ENCODE data around the gene LEF1. TPM values are rescaled to one million over a fixed set of nuclear protein-coding genes. Genes with fewer than 3 reads are reported as not detected.
A peak's percentile ranks its signal among the peaks of the same experiment; 100 is the strongest.

The LEF1 gene
- total and polyA plus RNA-seq, 4 experiments from 2014 or later = 307 to 399 (median 372) TPM

GRCh38 chr4:108070775-108071174 lies 98.0 kb downstream of the LEF1 start:
- intact Hi-C loops (cut with micrococcal nuclease) = loop anchor here (2.0 to 5.0 kb wide), 3 partner anchors 18 to 42 kb away; no protein-coding TSS in a partner anchor
- peaks cover 40 to 79% (median 61%) of the 10 kb centered on the region in 4 donors for H3K4me1 Mint-ChIP-seq
- peak overlapping the region in 5 of 7 donors; percentile 64 to 94 (median 82) for H3K27ac Mint-ChIP-seq
- no peaks in the 10 kb centered on the region for H3K9me3 Mint-ChIP-seq
- peak overlapping the region in 6 of 8 donors; percentile 10 to 68 (median 50) for H3K4me3 Mint-ChIP-seq
- H3K4me3 ChIP-seq (ENCODE audit: low read length in 2 of 2) = no peak overlapping the region
- H3K36me3 Mint-ChIP-seq = peaks cover 47 to 74% of the 10 kb centered on the region in 2 donors
- no peaks in the 10 kb centered on the region for H3K27me3 Mint-ChIP-seq
- peaks cover 62% of the 10 kb centered on the region for H3K4me1 ChIP-seq (ENCODE audit: insufficient read depth, low read length)
- no peaks in the 10 kb centered on the region for H3K9me3 ChIP-seq (ENCODE audit: control insufficient read depth in 1 of 2, low read length in 2 of 2)
- H3K27ac ChIP-seq (ENCODE audit: low read depth, low read length) = peak overlapping the region; percentile 53
- no peaks in the 10 kb centered on the region for H3K27me3 ChIP-seq (ENCODE audit: insufficient read depth, low read length)
- ChIA-PET POLR2A (ENCODE audit: partially characterized antibody) (no interaction called here), CTCF (ENCODE audit: partially characterized antibody) (interaction anchor here (0.6 to 3.2 kb wide), 3 partner anchors 10 to 114 kb away, joined by 3 to 9 read pairs (median 3); no protein-coding TSS in a partner anchor)
- DNase-seq = no peak
- H3K36me3 ChIP-seq (ENCODE audit: insufficient read depth, low read length) = peaks cover 28% of the 10 kb centered on the region

- no peak for DNase-seq
- Histone ChIP-seq H3K27ac (ENCODE audit: low read depth, low read length) (no peak overlapping the region), H3K4me1 (ENCODE audit: insufficient read depth, low read length) (peaks cover 52% of the 10 kb centered on the region), H3K27me3 (ENCODE audit: insufficient read depth, low read length) (no peaks in the 10 kb centered on the region), H3K36me3 (ENCODE audit: insufficient read depth, low read length) (peaks cover 24% of the 10 kb centered on the region), H3K4me3 (ENCODE audit: low read length in 2 of 2) (no peak overlapping the region), H3K9me3 (ENCODE audit: control insufficient read depth in 1 of 2, low read length in 2 of 2) (no peaks in the 10 kb centered on the region)
- H3K9me3 Mint-ChIP-seq = no peaks in the 10 kb centered on the region
- no peaks in the 10 kb centered on the region for H3K27me3 Mint-ChIP-seq
- no peak overlapping the region for H3K4me3 Mint-ChIP-seq
- ChIA-PET POLR2A (ENCODE audit: partially characterized antibody) (interaction anchor here (1.3 to 1.7 kb wide), 2 partner anchors 11 to 98 kb away, joined by 3 to 4 read pairs; no protein-coding TSS in a partner anchor), CTCF (ENCODE audit: partially characterized antibody) (interaction anchor here (0.7 to 2.1 kb wide), 6 partner anchors 8 to 514 kb away, joined by 3 to 9 read pairs (median 4); no protein-coding TSS in a partner anchor)
- intact Hi-C loops (cut with micrococcal nuclease) = no loop called here
- peaks cover 39 to 69% (median 52%) of the 10 kb centered on the region in 4 donors for H3K4me1 Mint-ChIP-seq
- H3K27ac Mint-ChIP-seq = peak overlapping the region in 1 of 7 donors; percentile 52
- H3K36me3 Mint-ChIP-seq = peaks cover 35 to 70% of the 10 kb centered on the region in 2 donors
These were observed 100.3 kb downstream of the LEF1 start for GRCh38 chr4:108068442-108068841.

GRCh38 chr4:108060686-108061321 lies 107.9 kb downstream of the LEF1 start:
- Histone ChIP-seq H3K27me3 (ENCODE audit: insufficient read depth, low read length) (no peaks in the 10 kb centered on the region), H3K4me3 (ENCODE audit: low read length in 2 of 2) (no peak overlapping the region), H3K4me1 (ENCODE audit: insufficient read depth, low read length) (peaks cover 33% of the 10 kb centered on the region), H3K27ac (ENCODE audit: low read depth, low read length) (no peak overlapping the region), H3K9me3 (ENCODE audit: control insufficient read depth in 1 of 2, low read length in 2 of 2) (no peaks in the 10 kb centered on the region), H3K36me3 (ENCODE audit: insufficient read depth, low read length) (peaks cover 55% of the 10 kb centered on the region)
- no peak for DNase-seq
- ChIA-PET CTCF (ENCODE audit: partially characterized antibody) (interaction anchor here (1.1 to 5.3 kb wide), 7 partner anchors 7 to 512 kb away, joined by 3 to 36 read pairs (median 4); no protein-coding TSS in a partner anchor), POLR2A (ENCODE audit: partially characterized antibody) (interaction anchor here (1.0 to 1.6 kb wide), 3 partner anchors 12 to 467 kb away, joined by 3 to 4 read pairs (median 3); no protein-coding TSS in a partner anchor)
- Mint-ChIP-seq H3K4me3 (no peak overlapping the region), H3K27me3 (no peaks in the 10 kb centered on the region), H3K4me1 (peaks cover 24 to 52% (median 42%) of the 10 kb centered on the region in 4 donors), H3K36me3 (peaks cover 28 to 69% of the 10 kb centered on the region in 2 donors), H3K27ac (peak overlapping the region in 6 of 7 donors; percentile 53 to 74 (median 66)), H3K9me3 (no peaks in the 10 kb centered on the region)
- intact Hi-C loops (cut with micrococcal nuclease) = loop anchor here (1.0 kb wide), 1 partner anchor 511 kb away; no protein-coding TSS in a partner anchor

- H3K27ac ChIP-seq (ENCODE audit: low read depth, low read length) = no peak overlapping the region
- POLR2A ChIA-PET (ENCODE audit: partially characterized antibody) = interaction anchor here (1.1 to 1.6 kb wide), 3 partner anchors 12 to 111 kb away, joined by 3 to 4 read pairs (median 3); no protein-coding TSS in a partner anchor
These were observed 108.6 kb downstream of the LEF1 start for GRCh38 chr4:108060164-108060563.

GRCh38 chr4:108058685-108059440 lies 109.9 kb downstream of the LEF1 start:
- H3K9me3 Mint-ChIP-seq = no peaks in the 10 kb centered on the region
- CTCF ChIA-PET (ENCODE audit: partially characterized antibody) = interaction anchor here (0.8 to 5.3 kb wide), 8 partner anchors 9 to 514 kb away, joined by 3 to 36 read pairs (median 3); partner anchors contain the start of gene LEF1
- POLR2A ChIA-PET (ENCODE audit: partially characterized antibody) = interaction anchor here (0.5 to 1.6 kb wide), 5 partner anchors 11 to 514 kb away, joined by 3 to 5 read pairs (median 3); no protein-coding TSS in a partner anchor
- H3K4me3 Mint-ChIP-seq = no peak overlapping the region
- Histone ChIP-seq H3K27me3 (ENCODE audit: insufficient read depth, low read length) (no peaks in the 10 kb centered on the region), H3K36me3 (ENCODE audit: insufficient read depth, low read length) (peaks cover 57% of the 10 kb centered on the region), H3K4me1 (ENCODE audit: insufficient read depth, low read length) (peaks cover 40% of the 10 kb centered on the region), H3K9me3 (ENCODE audit: control insufficient read depth in 1 of 2, low read length in 2 of 2) (no peaks in the 10 kb centered on the region), H3K4me3 (ENCODE audit: low read length in 2 of 2) (no peak overlapping the region), H3K27ac (ENCODE audit: low read depth, low read length) (no peak overlapping the region)
- peaks cover 15 to 52% (median 41%) of the 10 kb centered on the region in 4 donors for H3K4me1 Mint-ChIP-seq
- no peaks in the 10 kb centered on the region for H3K27me3 Mint-ChIP-seq
- peak overlapping the region in 5 of 7 donors; percentile 1 to 76 (median 38) for H3K27ac Mint-ChIP-seq
- intact Hi-C loops (cut with micrococcal nuclease) = no loop called here
- no peak for DNase-seq
- peaks cover 31 to 70% of the 10 kb centered on the region in 2 donors for H3K36me3 Mint-ChIP-seq

More at GRCh38 chr4:108060164-108060563, 108.6 kb downstream of the LEF1 start:
- intact Hi-C loops (cut with micrococcal nuclease) = loop anchor here (1.0 kb wide), 1 partner anchor 512 kb away; no protein-coding TSS in a partner anchor
- Histone ChIP-seq H3K9me3 (ENCODE audit: control insufficient read depth in 1 of 2, low read length in 2 of 2) (no peaks in the 10 kb centered on the region), H3K4me3 (ENCODE audit: low read length in 2 of 2) (no peak overlapping the region), H3K36me3 (ENCODE audit: insufficient read depth, low read length) (peaks cover 55% of the 10 kb centered on the region), H3K4me1 (ENCODE audit: insufficient read depth, low read length) (peaks cover 39% of the 10 kb centered on the region), H3K27me3 (ENCODE audit: insufficient read depth, low read length) (no peaks in the 10 kb centered on the region)
- CTCF ChIA-PET (ENCODE audit: partially characterized antibody) = interaction anchor here (1.0 to 5.3 kb wide), 8 partner anchors 8 to 513 kb away, joined by 3 to 36 read pairs (median 4); partner anchors contain the start of gene LEF1
- Mint-ChIP-seq H3K36me3 (peaks cover 28 to 73% of the 10 kb centered on the region in 2 donors), H3K27ac (peak overlapping the region in 4 of 7 donors; percentile 9 to 66 (median 34)), H3K4me1 (peaks cover 24 to 56% (median 45%) of the 10 kb centered on the region in 4 donors), H3K4me3 (no peak overlapping the region), H3K27me3 (no peaks in the 10 kb centered on the region), H3K9me3 (no peaks in the 10 kb centered on the region)
- DNase-seq = no peak

GRCh38 chr4:108056418-108056817 lies 112.3 kb downstream of the LEF1 start:
- intact Hi-C loops (cut with micrococcal nuclease) = no loop called here

More at GRCh38 chr4:108056418-108056817, 112.3 kb downstream of the LEF1 start:
- H3K27me3 Mint-ChIP-seq = no peaks in the 10 kb centered on the region
- peaks cover 26 to 73% of the 10 kb centered on the region in 2 donors for H3K36me3 Mint-ChIP-seq
- H3K27ac Mint-ChIP-seq = peak overlapping the region in 5 of 7 donors; percentile 43 to 87 (median 64)
- H3K4me1 Mint-ChIP-seq = peaks cover 23 to 60% (median 50%) of the 10 kb centered on the region in 4 donors
- no peaks in the 10 kb centered on the region for H3K9me3 Mint-ChIP-seq
- no peak overlapping the region for H3K4me3 Mint-ChIP-seq
- peaks cover 48% of the 10 kb centered on the region for H3K36me3 ChIP-seq (ENCODE audit: insufficient read depth, low read length)
- DNase-seq = no peak
- H3K27ac ChIP-seq (ENCODE audit: low read depth, low read length) = no peak overlapping the region
- ChIA-PET CTCF (ENCODE audit: partially characterized antibody) (interaction anchor here (1.2 to 1.9 kb wide), 7 partner anchors 11 to 522 kb away, joined by 3 to 9 read pairs (median 4); no protein-coding TSS in a partner anchor), POLR2A (ENCODE audit: partially characterized antibody) (no interaction called here)
- no peaks in the 10 kb centered on the region for H3K27me3 ChIP-seq (ENCODE audit: insufficient read depth, low read length)
- H3K4me3 ChIP-seq (ENCODE audit: low read length in 2 of 2) = no peak overlapping the region
- H3K4me1 ChIP-seq (ENCODE audit: insufficient read depth, low read length) = peaks cover 55% of the 10 kb centered on the region
- H3K9me3 ChIP-seq (ENCODE audit: control insufficient read depth in 1 of 2, low read length in 2 of 2) = no peaks in the 10 kb centered on the region

Measured in CD4-positive, alpha-beta memory T cell (primary cell).